Neural progenitor cell (in vitro differentiated cells): ENCODE measurements around the gene COL4A3. TPM values are rescaled to one million over a fixed set of nuclear protein-coding genes. Genes with fewer than 3 reads are reported as not detected.

Source experiments
- DNase-seq: peaks from one replicate; pipeline ENCODE4 v3.0.0-alpha.2; 2016; ENCODE audit warnings: low spot score
- H2AFZ ChIP-seq: fragments of 200-600 bp; sonication (generic); replicated peaks from 2 replicates; pipeline ENCODE4 v1.6.1; 2016; ENCODE audit warnings: antibody characterized with exemption
- H3F3A ChIP-seq: fragments of 200-600 bp; sonication (generic); 2 replicates; pipeline ENCODE4 v1.6.1; 2016; ENCODE audit warnings: antibody characterized with exemption, low read depth
- H3K27ac ChIP-seq: fragments of 200-600 bp; sonication (generic); 2 replicates; pipeline ENCODE4 v1.5.1; 2016; ENCODE audit warnings: mild to moderate bottlenecking
- H3K27me3 ChIP-seq: fragments of 200-600 bp; sonication (generic); 2 replicates; pipeline ENCODE4 v1.6.1; 2016; ENCODE audit warnings: mild to moderate bottlenecking, moderate library complexity
- H3K36me3 ChIP-seq: fragments of 200-600 bp; sonication (generic); 2 replicates; pipeline ENCODE4 v1.5.1; 2016
- H3K4me1 ChIP-seq: fragments of 200-600 bp; sonication (generic); 2 replicates; pipeline ENCODE4 v1.6.1; 2016; ENCODE audit warnings: mixed run types
- H3K4me2 ChIP-seq: fragments of 200-600 bp; sonication (generic); 2 replicates; pipeline ENCODE4 v1.6.1; 2016
- H3K4me3 ChIP-seq: fragments of 200-600 bp; sonication (generic); 2 replicates; pipeline ENCODE4 v1.5.1; 2016
- H3K79me2 ChIP-seq: fragments of 200-600 bp; sonication (generic); 2 replicates; pipeline ENCODE4 v1.6.1; 2016; ENCODE audit warnings: low read depth
- H3K9ac ChIP-seq: fragments of 200-600 bp; sonication (generic); 2 replicates; pipeline ENCODE4 v1.6.1; 2016
- H3K9me3 ChIP-seq: fragments of 200-600 bp; sonication (generic); 2 replicates; pipeline ENCODE4 v1.5.1; 2016; ENCODE audit warnings: low read depth
- H4K20me1 ChIP-seq: fragments of 200-600 bp; sonication (generic); 2 replicates; pipeline ENCODE4 v1.6.1; 2016; ENCODE audit warnings: low read depth
- H3K27ac Mint-ChIP-seq: 3 replicates; pipeline ENCODE4 v1.8.0; 2021; ENCODE audit warnings: mixed read lengths
- H3K27me3 Mint-ChIP-seq: 2 replicates; pipeline ENCODE4 v1.8.0; 2022; ENCODE audit warnings: low read depth, mild to moderate bottlenecking, inconsistent platforms, moderate library complexity, mixed read lengths; ENCODE audit not compliant: insufficient read depth
- H3K36me3 Mint-ChIP-seq: 3 replicates; pipeline ENCODE4 v1.8.0; 2021; ENCODE audit warnings: mixed read lengths
- H3K4me1 Mint-ChIP-seq: 3 replicates; pipeline ENCODE4 v1.8.0; 2021; ENCODE audit warnings: mixed read lengths
- H3K4me3 Mint-ChIP-seq: 3 replicates; pipeline ENCODE4 v1.8.0; 2021; ENCODE audit warnings: mild to moderate bottlenecking, moderate library complexity, mixed read lengths
- H3K9me3 Mint-ChIP-seq: 3 replicates; pipeline ENCODE4 v1.8.0; 2020; ENCODE audit warnings: mixed read lengths
- CTCF ChIP-seq: fragments of 200-600 bp; sonication (generic); IDR thresholded peaks from 2 replicates; pipeline ENCODE4 v1.5.1; 2017; ENCODE audit warnings: antibody characterized with exemption, mild to moderate bottlenecking
- EZH2 ChIP-seq: fragments of 200-600 bp; sonication (generic); IDR thresholded peaks from 2 replicates; pipeline ENCODE4 v1.6.1; 2017; ENCODE audit warnings: antibody characterized with exemption, mild to moderate bottlenecking, moderate library complexity
- EZH2phosphoT487 ChIP-seq: fragments of 200-600 bp; sonication (generic); IDR thresholded peaks from 2 replicates; pipeline ENCODE4 v1.6.1; 2017; ENCODE audit warnings: antibody characterized with exemption
- total RNA-seq: library from RNA; depleted of rRNA; stranded (reverse); fragments of >200 nt; gene quantifications from 2 replicates; pipeline ENCODE4 v1.2.3, GENCODE V29; 2015; ENCODE audit warnings: low replicate concordance

COL4A3 gene
- total RNA-seq, 1 donor from 2014 or later = not detected

- Mint-ChIP-seq H3K27ac (no peak overlapping the region), H3K9me3 (no peaks in the 10 kb centered on the region)
Observed at GRCh38 chr2:227234429-227234828, 70.0 kb downstream of the COL4A3 start.

DNA sequence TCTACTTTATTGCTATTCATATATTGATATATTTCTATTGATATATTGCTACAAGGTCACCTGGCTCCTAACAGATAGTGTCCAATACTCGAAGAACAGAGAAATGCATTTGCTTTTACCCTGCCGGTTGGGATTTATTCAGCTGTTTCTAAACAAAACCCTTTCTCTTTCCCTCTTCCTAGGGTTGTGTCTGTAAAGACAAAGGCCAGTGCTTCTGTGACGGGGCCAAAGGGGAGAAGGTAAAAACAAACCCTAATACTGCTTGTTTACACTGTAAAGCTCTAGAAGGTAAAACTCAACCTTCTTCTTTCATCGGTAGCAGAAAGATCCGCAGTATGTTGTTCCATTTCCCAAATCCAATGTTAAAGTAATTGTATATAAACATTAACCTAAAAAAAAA is 73.4 kb downstream of the COL4A3 start:
- Histone ChIP-seq H3K79me2 (no peaks in the 10 kb centered on the region), H3F3A (peaks cover 11% of the 10 kb centered on the region), H4K20me1 (no peaks in the 10 kb centered on the region), H2AFZ (peak overlapping the region; percentile 8), H3K4me3 (peak overlapping the region; percentile 5), H3K27me3 (no peaks in the 10 kb centered on the region), H3K9ac (no peak overlapping the region), H3K4me2 (peak overlapping the region; percentile 58), H3K9me3 (no peaks in the 10 kb centered on the region), H3K27ac (no peak overlapping the region), H3K4me1 (peaks cover 32% of the 10 kb centered on the region), H3K36me3 (no peaks in the 10 kb centered on the region)
- H3K4me1 Mint-ChIP-seq = peaks cover 12% of the 10 kb centered on the region
- no peak for TF ChIP-seq CTCF
- TF ChIP-seq EZH2phosphoT487 = no peak
- TF ChIP-seq EZH2 = no peak
- peak; percentile 62 for DNase-seq
- no peak overlapping the region for H3K27ac Mint-ChIP-seq
- no peaks in the 10 kb centered on the region for H3K9me3 Mint-ChIP-seq
- H3K4me3 Mint-ChIP-seq = no peak overlapping the region
- H3K36me3 Mint-ChIP-seq = no peaks in the 10 kb centered on the region
- H3K27me3 Mint-ChIP-seq = peaks cover 2% of the 10 kb centered on the region

More at GRCh38 chr2:227234429-227234828, 70.0 kb downstream of the COL4A3 start:
- Mint-ChIP-seq H3K27me3 (peaks cover 2% of the 10 kb centered on the region), H3K4me1 (peaks cover 4% of the 10 kb centered on the region), H3K36me3 (no peaks in the 10 kb centered on the region), H3K4me3 (no peak overlapping the region)
- peaks cover 23% of the 10 kb centered on the region for H3K4me1 ChIP-seq
- TF ChIP-seq EZH2 (no peak), EZH2phosphoT487 (no peak), CTCF (no peak)
- no peaks in the 10 kb centered on the region for H3K79me2 ChIP-seq
- no peak overlapping the region for H3K4me3 ChIP-seq
- H2AFZ ChIP-seq = no peak overlapping the region
- H3F3A ChIP-seq = peaks cover 11% of the 10 kb centered on the region
- H4K20me1 ChIP-seq = no peaks in the 10 kb centered on the region
- no peak for DNase-seq
- H3K27me3 ChIP-seq = no peaks in the 10 kb centered on the region
- no peaks in the 10 kb centered on the region for H3K9me3 ChIP-seq
- H3K4me2 ChIP-seq = no peak overlapping the region
- H3K9ac ChIP-seq = no peak overlapping the region
- no peaks in the 10 kb centered on the region for H3K36me3 ChIP-seq
- H3K27ac ChIP-seq = no peak overlapping the region

- peaks cover 2% of the 10 kb centered on the region for H3K27me3 Mint-ChIP-seq
- H3F3A ChIP-seq = peaks cover 11% of the 10 kb centered on the region
- H3K27ac Mint-ChIP-seq = no peak overlapping the region
Observed at GRCh38 chr2:227238238-227239237, 74.1 kb downstream of the COL4A3 start.

More at GRCh38 chr2:227238238-227239237, 74.1 kb downstream of the COL4A3 start:
- H3K9me3 Mint-ChIP-seq = no peaks in the 10 kb centered on the region
- peak overlapping the region; percentile 5 for H3K4me3 ChIP-seq
- H3K4me2 ChIP-seq = peak overlapping the region; percentile 58
- peaks cover 12% of the 10 kb centered on the region for H3K4me1 Mint-ChIP-seq
- H3K36me3 ChIP-seq = no peaks in the 10 kb centered on the region
- H3K79me2 ChIP-seq = no peaks in the 10 kb centered on the region
- H3K36me3 Mint-ChIP-seq = no peaks in the 10 kb centered on the region
- no peak overlapping the region for H3K27ac ChIP-seq
- no peak overlapping the region for H2AFZ ChIP-seq
- H3K9ac ChIP-seq = no peak overlapping the region
- H3K4me3 Mint-ChIP-seq = no peak overlapping the region
- TF ChIP-seq CTCF (peak; percentile 99), EZH2phosphoT487 (no peak)
- H3K27me3 ChIP-seq = no peaks in the 10 kb centered on the region
- H3K4me1 ChIP-seq = peaks cover 32% of the 10 kb centered on the region
- no peaks in the 10 kb centered on the region for H3K9me3 ChIP-seq
- no peaks in the 10 kb centered on the region for H4K20me1 ChIP-seq
- peak; percentile 77 for DNase-seq
